SK-N-SH (cell line): ENCODE data around the gene KDM4F.

Experiments
- CHD2 ChIP-seq: fragments of 150-350 bp; IDR thresholded peaks from 2 replicates; pipeline ENCODE4 v1.6.1; 2018; ENCODE audit warnings: low read length; ENCODE audit not compliant: partially characterized antibody
- CTCF ChIP-seq: fragments of 200-600 bp; sonication (generic); IDR thresholded peaks from 2 replicates; pipeline ENCODE4 v1.6.1; 2017; ENCODE audit warnings: antibody characterized with exemption, mild to moderate bottlenecking, moderate library complexity
- EP300 ChIP-seq, 2 experiments: IDR thresholded peaks; 2 replicates each; pipeline versions ENCODE4 v1.4.0 to v1.6.1; 2012; ENCODE audit warnings: borderline replicate concordance in 1 of 2, low read depth in 1 of 2, low read length in 1 of 2
- FOSL2 ChIP-seq: IDR thresholded peaks from 2 replicates; pipeline ENCODE4 v1.4.0; 2012; ENCODE audit warnings: low read depth, mild to moderate bottlenecking, moderate library complexity, borderline replicate concordance
- TAF1 ChIP-seq: IDR thresholded peaks from 2 replicates; pipeline ENCODE4 v1.6.1; 2012; ENCODE audit warnings: low read depth, mild to moderate bottlenecking, low read length, moderate library complexity, borderline replicate concordance
- USF2 ChIP-seq: fragments of 150-350 bp; IDR thresholded peaks from 2 replicates; pipeline ENCODE4 v1.6.1; 2017; ENCODE audit warnings: antibody characterized with exemption, low read length, low read depth, borderline replicate concordance
- YY1 ChIP-seq: IDR thresholded peaks from 2 replicates; pipeline ENCODE4 v1.4.0; 2012; ENCODE audit warnings: low read depth, mild to moderate bottlenecking

- TF ChIP-seq USF2 (no peak), YY1 (no peak), CTCF (no peak), FOSL2 (no peak), CHD2 (no peak), TAF1 (no peak), EP300 (IDR thresholded peaks at IDR 0.05; ENCODE audit: borderline replicate concordance in 1 of 2, low read depth in 1 of 2, low read length in 1 of 2) (no peak)
These were observed 18.6 kb downstream of the KDM4F start for GRCh38 chr11:95067841-95068219.
